ENCODE data around the gene ANKRD17.

ANKRD17 gene

DNA sequence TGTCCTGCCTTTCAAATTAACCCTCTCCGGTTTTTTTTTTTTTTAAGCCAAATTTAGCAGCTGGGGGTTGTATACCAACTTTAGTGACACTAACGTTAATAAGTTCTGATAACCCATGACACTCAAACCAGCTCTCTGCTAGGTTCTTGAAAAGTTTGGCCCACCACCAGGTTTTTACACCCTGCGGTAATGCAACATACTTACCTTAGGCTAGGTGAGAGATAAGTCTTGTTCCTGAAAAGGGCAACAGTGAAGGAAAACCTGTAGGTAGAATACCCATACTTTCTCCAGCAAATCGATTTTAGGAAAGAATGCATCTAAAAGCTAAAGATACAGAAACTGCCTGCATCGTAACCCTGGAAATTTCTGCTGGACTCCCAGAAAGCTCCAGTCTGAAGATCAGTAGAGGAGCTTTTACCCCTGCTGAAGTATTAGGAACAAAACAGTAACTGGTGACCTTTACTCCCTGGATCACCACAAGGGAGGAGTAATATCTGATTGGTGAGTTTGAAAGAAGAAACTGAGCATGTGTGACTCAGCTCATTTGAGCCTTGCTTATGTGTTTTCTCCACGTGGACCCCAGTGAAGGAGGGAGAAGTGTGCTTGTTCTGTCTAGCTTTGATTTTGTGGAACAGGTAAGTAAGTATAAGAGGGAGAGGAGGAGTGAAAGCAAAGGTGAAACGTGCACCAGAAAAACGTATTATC, 154.6 kb downstream of the ANKRD17 start:
- peaks cover 45% of the 10 kb centered on the region for H3K36me3 ChIP-seq
- TF ChIP-seq, protein P1, sequence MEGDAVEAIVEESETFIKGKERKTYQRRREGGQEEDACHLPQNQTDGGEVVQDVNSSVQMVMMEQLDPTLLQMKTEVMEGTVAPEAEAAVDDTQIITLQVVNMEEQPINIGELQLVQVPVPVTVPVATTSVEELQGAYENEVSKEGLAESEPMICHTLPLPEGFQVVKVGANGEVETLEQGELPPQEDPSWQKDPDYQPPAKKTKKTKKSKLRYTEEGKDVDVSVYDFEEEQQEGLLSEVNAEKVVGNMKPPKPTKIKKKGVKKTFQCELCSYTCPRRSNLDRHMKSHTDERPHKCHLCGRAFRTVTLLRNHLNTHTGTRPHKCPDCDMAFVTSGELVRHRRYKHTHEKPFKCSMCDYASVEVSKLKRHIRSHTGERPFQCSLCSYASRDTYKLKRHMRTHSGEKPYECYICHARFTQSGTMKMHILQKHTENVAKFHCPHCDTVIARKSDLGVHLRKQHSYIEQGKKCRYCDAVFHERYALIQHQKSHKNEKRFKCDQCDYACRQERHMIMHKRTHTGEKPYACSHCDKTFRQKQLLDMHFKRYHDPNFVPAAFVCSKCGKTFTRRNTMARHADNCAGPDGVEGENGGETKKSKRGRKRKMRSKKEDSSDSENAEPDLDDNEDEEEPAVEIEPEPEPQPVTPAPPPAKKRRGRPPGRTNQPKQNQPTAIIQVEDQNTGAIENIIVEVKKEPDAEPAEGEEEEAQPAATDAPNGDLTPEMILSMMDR (IDR thresholded peaks at IDR 0.05) = no peak
- H3K4me3 ChIP-seq (ENCODE audit: low read depth in 1 of 2, low read length in 1 of 2) = no peak overlapping the region
- no peaks in the 10 kb centered on the region for H3K9me3 ChIP-seq
- H3K4me1 ChIP-seq (ENCODE audit: control insufficient read depth in 1 of 2, insufficient read depth in 1 of 2, low read depth in 1 of 2, low read length in 1 of 2) = no peaks in the 10 kb centered on the region
- H3K27me3 ChIP-seq = no peaks in the 10 kb centered on the region
- no peak overlapping the region for H3K27ac ChIP-seq

DNA sequence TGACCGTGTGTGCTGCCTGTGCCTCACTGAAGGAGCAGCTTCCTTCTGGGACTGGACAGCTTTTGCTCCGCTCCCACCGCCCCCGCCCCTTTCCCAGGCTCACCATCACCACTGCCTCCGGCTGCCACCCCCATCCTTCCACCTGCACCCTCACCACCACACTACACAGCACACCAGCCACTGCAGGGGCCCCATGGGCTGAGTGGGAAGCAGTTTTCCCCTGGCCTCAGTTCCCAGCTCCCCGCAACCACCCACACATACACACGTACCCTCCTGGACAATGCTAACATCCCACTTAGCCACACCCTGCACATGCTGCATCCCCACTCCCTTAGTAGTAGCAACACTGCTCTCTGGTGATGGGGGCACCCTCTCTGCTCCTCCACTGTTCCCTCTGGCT, 159.5 kb downstream of the ANKRD17 start:
- Histone ChIP-seq H3K27ac (no peak overlapping the region), H3K36me3 (peaks cover 66% of the 10 kb centered on the region), H3K27me3 (no peaks in the 10 kb centered on the region), H3K9me3 (no peaks in the 10 kb centered on the region), H3K4me3 (ENCODE audit: low read depth in 1 of 2, low read length in 1 of 2) (no peak overlapping the region), H3K4me1 (ENCODE audit: control insufficient read depth in 1 of 2, insufficient read depth in 1 of 2, low read depth in 1 of 2, low read length in 1 of 2) (no peaks in the 10 kb centered on the region)
- TF ChIP-seq, protein P1 (IDR thresholded peaks at IDR 0.05) = no peak

DNA sequence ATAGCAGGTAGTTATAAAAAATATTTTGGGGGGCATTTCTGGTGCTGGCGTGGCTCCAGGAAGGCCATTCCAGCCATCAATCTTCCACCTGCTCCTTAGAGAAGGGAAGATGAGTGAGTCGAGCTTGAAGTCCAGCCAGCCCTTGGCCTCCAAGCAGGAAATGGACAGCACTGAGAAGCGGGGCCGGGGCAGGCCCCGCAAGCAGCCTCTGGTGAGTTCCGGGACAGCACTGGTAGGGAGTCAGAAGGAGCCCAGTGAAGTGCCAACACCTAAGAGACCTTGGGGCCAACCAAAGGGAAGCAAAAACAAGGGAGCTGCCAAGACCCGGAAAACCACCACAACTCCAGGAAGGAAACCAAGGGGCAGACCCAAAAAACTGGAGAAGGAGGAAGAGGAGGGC, 159.9 kb downstream of the ANKRD17 start:
- Histone ChIP-seq H3K4me3 (ENCODE audit: low read depth in 1 of 2, low read length in 1 of 2) (no peak overlapping the region), H3K27ac (no peak overlapping the region), H3K36me3 (peaks cover 66% of the 10 kb centered on the region), H3K9me3 (no peaks in the 10 kb centered on the region), H3K4me1 (ENCODE audit: control insufficient read depth in 1 of 2, insufficient read depth in 1 of 2, low read depth in 1 of 2, low read length in 1 of 2) (no peaks in the 10 kb centered on the region), H3K27me3 (no peaks in the 10 kb centered on the region)
- TF ChIP-seq, protein P1 (IDR thresholded peaks at IDR 0.05) = no peak

DNA sequence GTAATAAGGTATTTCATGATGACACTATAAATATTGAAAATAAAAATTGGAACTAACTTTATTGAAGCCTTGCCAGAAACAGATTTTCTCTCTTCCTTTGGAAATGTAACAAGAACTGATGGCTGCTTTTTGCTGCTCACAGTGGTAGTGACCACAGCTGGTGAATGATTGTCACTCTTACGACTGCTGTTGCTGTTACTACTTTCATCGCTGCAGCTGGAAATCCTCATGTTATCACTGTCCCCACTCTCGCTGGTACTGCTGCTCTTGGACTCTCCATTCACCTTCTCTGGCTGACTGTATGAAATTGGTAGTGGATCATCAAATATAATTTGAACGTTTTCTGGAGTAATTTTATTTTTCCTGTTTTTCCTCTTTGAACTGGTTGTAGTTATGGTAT, 160.6 kb downstream of the ANKRD17 start:
- Histone ChIP-seq H3K36me3 (peaks cover 67% of the 10 kb centered on the region), H3K4me1 (ENCODE audit: control insufficient read depth in 1 of 2, insufficient read depth in 1 of 2, low read depth in 1 of 2, low read length in 1 of 2) (no peaks in the 10 kb centered on the region), H3K27ac (no peak overlapping the region), H3K27me3 (no peaks in the 10 kb centered on the region), H3K4me3 (ENCODE audit: low read depth in 1 of 2, low read length in 1 of 2) (no peak overlapping the region), H3K9me3 (no peaks in the 10 kb centered on the region)
- TF ChIP-seq, protein P1 (IDR thresholded peaks at IDR 0.05) = no peak

DNA sequence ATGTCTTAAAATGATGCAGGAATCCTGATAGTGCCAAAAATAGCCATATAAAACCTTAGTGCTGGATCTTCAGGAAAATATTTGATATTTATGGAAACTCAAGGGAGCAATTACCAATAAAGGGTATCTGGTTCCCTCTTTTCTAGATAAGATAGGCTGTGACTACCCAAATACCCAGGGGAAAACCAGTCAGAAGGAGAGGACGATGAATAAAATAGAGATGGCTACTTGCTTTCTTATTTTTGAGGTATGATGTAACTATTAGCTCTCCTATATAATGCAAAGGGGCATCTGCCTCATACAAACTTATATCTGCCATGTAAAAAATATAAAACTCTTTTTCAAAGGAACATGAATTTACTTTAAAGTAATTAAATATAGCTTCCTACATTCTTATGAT, 165.7 kb downstream of the ANKRD17 start:
- TF ChIP-seq, protein P1 (IDR thresholded peaks at IDR 0.05) = no peak

More for the DNA sequence above, 165.7 kb downstream of the ANKRD17 start:
- no peaks in the 10 kb centered on the region for H3K4me1 ChIP-seq (ENCODE audit: control insufficient read depth in 1 of 2, insufficient read depth in 1 of 2, low read depth in 1 of 2, low read length in 1 of 2)
- H3K27ac ChIP-seq = no peak overlapping the region
- H3K4me3 ChIP-seq (ENCODE audit: low read depth in 1 of 2, low read length in 1 of 2) = no peak overlapping the region
- H3K27me3 ChIP-seq = no peaks in the 10 kb centered on the region
- peaks cover 59% of the 10 kb centered on the region for H3K36me3 ChIP-seq
- H3K9me3 ChIP-seq = no peaks in the 10 kb centered on the region

All from neutrophil (primary cell).